Ovary (tissue), 9 donors: ENCODE data around the gene MCF2L. TPM values are rescaled to one million over a fixed set of nuclear protein-coding genes. Genes with fewer than 3 reads are reported as not detected.

Source experiments
- DNase-seq, 5 donors: peaks; one replicate each; pipeline ENCODE4 v3.0.0-alpha.2; 2019 to 2020
- H3K27ac ChIP-seq, 2 donors: fragments of 200-600 bp; one replicate each; pipeline versions ENCODE4 v1.5.1 to v1.8.0; 2019 to 2022
- H3K27me3 ChIP-seq: fragments of 200-600 bp; one replicate; pipeline ENCODE4 v1.8.0; 2022
- H3K36me3 ChIP-seq: fragments of 200-600 bp; sonication (generic); one replicate; pipeline ENCODE4 v1.5.1; 2019
- H3K4me1 ChIP-seq: one replicate; pipeline ENCODE4 v1.8.1; 2013; ENCODE audit warnings: mild to moderate bottlenecking, moderate library complexity; ENCODE audit not compliant: insufficient read depth
- H3K4me3 ChIP-seq: fragments of 200-600 bp; sonication (generic); one replicate; pipeline ENCODE4 v1.5.1; 2017
- H3K9me3 ChIP-seq, 2 donors: fragments of 200-600 bp in 1 of 2; sonication (generic) in 1 of 2; one replicate each; pipeline versions ENCODE4 v1.5.1 to v1.8.1; 2013 to 2019; ENCODE audit warnings: mild to moderate bottlenecking in 1 of 2, moderate library complexity in 1 of 2
- CTCF ChIP-seq, 3 donors: fragments of 450-650 bp in 2 of 3; fragments of 200-600 bp in 1 of 3; IDR thresholded peaks; one replicate each; pipeline versions ENCODE4 v1.5.1 to v1.8.0; 2016 to 2022; ENCODE audit warnings: antibody characterized with exemption in 3 of 3, mild to moderate bottlenecking in 1 of 3
- EP300 ChIP-seq: sonication (generic); formaldehyde crosslinking; IDR thresholded peaks from one replicate; pipeline ENCODE4 v1.6.1; 2017; ENCODE audit warnings: antibody characterized with exemption
- POLR2A ChIP-seq: fragments of 450-650 bp; IDR thresholded peaks from one replicate; pipeline ENCODE4 v1.6.1; 2017; ENCODE audit warnings: antibody characterized with exemption, mild to moderate bottlenecking, moderate library complexity
- WGBS, 3 donors: extraction: QIAGEN DNeasy Blood & Tissue Kit in 1 of 3; methylation state at CpG; one replicate each; pipeline versions ENCODE4 v1.1.5 to v1.1.7; 2013 to 2017; 5-methylcytosine and 5-hydroxymethylcytosine counted together
- intact Hi-C, 4 donors: fragments of 100-400 bp; cut with DNase I; formaldehyde crosslinking; loops; one replicate each; pipeline versions ENCODE4 v1.11.0 to v1.15.1; 2022 to 2023
- polyA plus RNA-seq, 2 donors: library from polyadenylated mRNA; stranded (reverse); fragments of 200-250 nt in 1 of 2; fragments of 350-450 nt in 1 of 2; fragmentation: Illumina TruSeq in 1 of 2; extraction: RNeasy Lipid Tissue Mini Kit (QIAGEN cat#74804) in 1 of 2; gene quantifications; one replicate each; pipeline ENCODE4 v1.2.3, GENCODE V29; 2013 to 2014
- total RNA-seq, 7 donors: library from RNA; depleted of rRNA in 2 of 7; stranded (reverse); fragments of >200 nt in 2 of 7; fragmentation: NEBNext Ultra II Directional in 3 of 7; extraction: Animal tissue kit (Norgen Biotek cat#: 25700) in 3 of 7; gene quantifications; one replicate each; pipeline versions ENCODE4 v1.1.0 to v1.2.4, GENCODE V29; 2016 to 2023
- donor health status: DM: no; HTN: no; CAD: no; lungs with moderate emphysema.
- donor health status: DM: no; HTN: no; CAD: no.
- donor health status: Bipolar disorder and iron deficiency.
- donor health status: DM: yes; HTN: yes; CAD: no.
- donor health status: DM: no; HTN: no; CAD: no.
- donor health status: DM: yes; HTN: yes; CAD: no.

Gene MCF2L
- total and polyA plus RNA-seq, 9 donors = 5.6 to 22.2 (median 8.7) TPM

GRCh38 chr13:113074401-113074800 is 105.4 kb downstream of the MCF2L start:
- no peak for TF ChIP-seq EP300
- TF ChIP-seq POLR2A = no peak
- TF ChIP-seq CTCF (IDR thresholded peaks at IDR 0.05) = no peak
- H3K9me3 ChIP-seq = no peaks in the 10 kb centered on the region
- H3K27ac ChIP-seq = no peak overlapping the region
- H3K4me3 ChIP-seq = no peak overlapping the region
- no peak for DNase-seq
- H3K36me3 ChIP-seq = no peaks in the 10 kb centered on the region
- intact Hi-C loops = no loop called here
- no peaks in the 10 kb centered on the region for H3K27me3 ChIP-seq
- H3K4me1 ChIP-seq = no peaks in the 10 kb centered on the region
- 90 to 93% (median 91%) methylated on average over 15 to 18 of the region's 18 CpGs for WGBS, 3 donors

DNA sequence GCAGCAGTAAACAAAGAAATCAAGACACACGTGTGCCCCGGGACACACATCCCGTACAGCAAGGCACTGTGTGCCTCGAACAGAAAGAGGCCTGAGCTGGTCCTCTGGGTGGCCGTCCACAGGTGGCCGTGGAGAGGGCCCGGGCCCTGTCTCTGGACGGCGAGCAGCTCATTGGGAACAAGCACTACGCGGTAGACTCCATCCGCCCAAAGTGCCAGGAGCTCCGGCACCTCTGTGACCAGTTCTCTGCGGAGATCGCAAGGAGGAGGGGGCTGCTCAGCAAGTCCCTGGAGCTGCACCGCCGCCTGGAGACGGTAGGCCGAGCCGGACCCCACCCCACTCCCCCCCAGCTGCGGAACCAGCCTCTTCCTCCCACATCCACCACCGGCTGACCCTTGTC is 105.9 kb downstream of the MCF2L start:
- no peak overlapping the region for H3K27ac ChIP-seq
- H3K36me3 ChIP-seq = no peaks in the 10 kb centered on the region
- H3K27me3 ChIP-seq = no peaks in the 10 kb centered on the region
- no peak for DNase-seq
- no peaks in the 10 kb centered on the region for H3K9me3 ChIP-seq
- H3K4me3 ChIP-seq = no peak overlapping the region
- intact Hi-C loops = no loop called here
- WGBS, 3 donors = 88 to 90% (median 89%) methylated on average over 21 to 22 of the region's 22 CpGs
- TF ChIP-seq POLR2A (no peak), EP300 (no peak), CTCF (IDR thresholded peaks at IDR 0.05) (no peak)
- H3K4me1 ChIP-seq = no peaks in the 10 kb centered on the region

- H3K27me3 ChIP-seq = no peaks in the 10 kb centered on the region
- H3K9me3 ChIP-seq = no peaks in the 10 kb centered on the region
- DNase-seq = no peak
- 97 to 98% (median 97%) methylated on average over 17 of the region's 17 CpGs for WGBS, 3 donors
- H3K27ac ChIP-seq = no peak overlapping the region
- TF ChIP-seq CTCF (IDR thresholded peaks at IDR 0.05) (no peak), EP300 (no peak), POLR2A (no peak)
- no peak overlapping the region for H3K4me3 ChIP-seq
- no peaks in the 10 kb centered on the region for H3K4me1 ChIP-seq
- no peaks in the 10 kb centered on the region for H3K36me3 ChIP-seq
- intact Hi-C loops = no loop called here
Observed at GRCh38 chr13:113075711-113076110, 106.7 kb downstream of the MCF2L start.

DNA sequence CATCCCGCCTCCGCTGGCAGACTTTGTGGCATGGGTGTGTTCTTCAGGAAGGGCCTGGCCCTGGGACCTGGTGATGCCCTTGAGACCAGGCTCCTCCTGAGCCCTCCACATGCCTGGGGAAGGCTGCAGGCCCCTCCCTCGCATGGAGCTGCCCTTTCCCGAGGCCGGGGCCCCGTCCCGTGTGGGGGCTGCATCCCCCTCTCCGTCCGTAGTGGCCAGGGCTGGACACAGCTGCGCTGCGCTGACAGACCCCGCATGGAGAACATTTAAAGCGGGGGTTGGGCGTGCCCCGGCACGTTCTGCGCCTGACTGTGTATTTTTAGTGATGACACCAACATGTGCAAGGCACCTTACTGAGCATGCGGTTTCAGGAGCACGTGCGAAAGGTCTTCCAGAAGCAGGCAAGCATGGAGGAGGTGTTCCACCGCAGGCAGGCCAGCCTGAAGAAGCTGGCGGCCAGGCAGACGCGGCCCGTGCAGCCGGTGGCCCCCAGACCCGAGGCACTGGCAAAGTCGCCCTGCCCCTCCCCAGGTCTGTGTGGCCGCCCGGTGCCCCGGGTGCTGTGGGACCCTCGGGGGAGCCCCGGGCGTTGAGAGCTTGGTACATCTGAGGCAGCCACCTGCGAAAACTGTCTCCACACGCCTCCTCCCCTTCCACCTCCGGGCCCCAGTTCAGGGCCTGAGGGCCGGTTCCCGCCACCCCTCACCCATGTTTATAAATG is 107.8 kb downstream of the MCF2L start:
- H3K27ac ChIP-seq = no peak overlapping the region
- intact Hi-C loops = no loop called here
- 85 to 90% (median 88%) methylated on average over 36 to 39 of the region's 39 CpGs for WGBS, 3 donors
- TF ChIP-seq POLR2A (no peak), CTCF (IDR thresholded peaks at IDR 0.05) (no peak), EP300 (no peak)
- H3K4me1 ChIP-seq = no peaks in the 10 kb centered on the region
- no peak overlapping the region for H3K4me3 ChIP-seq
- no peaks in the 10 kb centered on the region for H3K27me3 ChIP-seq
- no peaks in the 10 kb centered on the region for H3K9me3 ChIP-seq
- H3K36me3 ChIP-seq = no peaks in the 10 kb centered on the region
- no peak for DNase-seq
